OCI-M2 (cell line): ENCODE data around the gene DBNDD1.
"Not testable (repeated sequence)": the region's sequence is repeated elsewhere in the genome, so short reads cannot be mapped to it uniquely, and the experiment has no call there.

Experiments
- DNase-seq: peaks from one replicate; lab custom pipeline; 2025; ENCODE audit not compliant: unreplicated experiment; lab: John Stamatoyannopoulos, UW

The DBNDD1 gene

DNA sequence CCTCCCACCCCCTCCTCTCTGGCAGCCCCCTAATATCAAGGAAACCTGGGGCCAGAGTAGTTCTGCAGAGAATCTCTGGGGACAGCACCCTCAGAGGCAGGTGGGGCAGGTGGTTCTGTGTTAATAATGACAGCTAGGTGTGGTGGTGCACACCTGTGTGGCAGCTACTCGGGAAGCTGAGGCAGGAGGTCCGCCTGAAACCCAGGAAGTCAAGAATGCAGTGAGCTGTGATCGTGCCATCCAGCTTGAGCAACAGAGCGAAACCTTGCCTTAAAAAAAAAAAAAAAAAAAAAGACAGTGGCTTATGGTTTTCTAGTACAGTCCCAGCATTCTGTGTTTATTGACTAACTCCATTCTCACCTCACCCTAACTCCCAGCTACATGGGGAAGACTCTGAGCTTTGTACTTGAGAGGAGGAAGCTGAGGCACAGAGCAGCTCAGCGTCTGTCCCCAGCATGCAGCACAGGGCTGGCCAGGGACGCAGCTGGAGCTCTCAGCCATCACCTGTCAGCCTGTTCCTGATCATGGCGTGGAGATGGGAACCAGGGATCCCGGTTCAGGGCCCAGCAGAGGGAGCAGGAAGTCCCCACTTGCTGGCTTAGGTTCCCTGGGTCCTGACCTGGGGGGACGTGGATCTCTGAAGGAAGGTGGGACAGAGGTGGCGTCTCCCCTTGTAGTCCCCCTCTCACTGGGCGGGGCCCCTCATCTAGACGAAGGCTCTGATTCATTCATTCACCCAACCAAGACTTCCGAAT lies 6.1 kb downstream of the DBNDD1 start:
- no peak for DNase-seq

DNA sequence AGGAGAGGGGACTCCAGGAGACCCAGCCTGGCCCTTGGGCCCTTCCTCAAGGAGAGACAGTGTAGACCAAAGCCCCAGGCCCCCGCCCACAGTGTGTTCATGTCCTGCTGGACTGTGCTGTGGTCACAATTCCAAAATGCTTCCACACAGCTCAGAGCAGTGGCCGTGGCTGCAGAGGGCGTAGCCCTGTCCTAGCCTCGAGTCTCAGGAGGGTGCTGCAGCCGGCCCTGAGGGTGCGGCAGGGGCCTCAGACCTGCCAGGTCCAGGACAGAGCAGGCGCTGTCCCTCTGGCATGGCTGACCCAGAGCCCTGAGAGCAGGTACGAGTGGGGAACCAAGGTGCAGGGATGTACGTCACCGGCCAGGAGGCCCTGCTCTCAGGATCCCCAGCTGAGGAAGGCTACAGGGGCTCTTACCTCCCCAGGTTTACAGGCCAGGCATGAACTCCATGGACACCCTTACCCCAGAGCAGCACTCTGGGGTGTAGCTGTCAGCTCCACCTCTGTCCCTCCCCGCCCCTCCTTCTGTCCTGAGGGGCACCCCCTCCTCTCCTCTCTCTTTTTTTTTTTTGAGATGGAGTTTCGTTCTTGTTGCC lies 7.3 kb downstream of the DBNDD1 start:
- DNase-seq = no peak

DNA sequence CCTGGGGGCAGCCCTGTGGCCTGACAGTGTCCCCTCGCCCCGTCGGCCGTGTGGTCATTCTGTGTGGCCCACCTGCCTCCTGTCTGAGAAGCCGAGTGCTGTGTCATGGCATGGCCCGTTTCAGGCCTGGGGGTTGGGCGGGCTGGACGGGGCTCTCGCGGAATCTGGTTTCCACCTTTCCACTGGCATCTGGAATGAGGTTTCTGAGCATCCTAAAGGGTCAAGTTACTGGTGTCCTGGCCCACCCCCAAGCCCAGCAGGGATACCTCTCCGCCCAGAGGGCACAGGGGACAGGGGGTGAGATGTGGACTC lies 7.8 kb downstream of the DBNDD1 start:
- DNase-seq = no peak

DNA sequence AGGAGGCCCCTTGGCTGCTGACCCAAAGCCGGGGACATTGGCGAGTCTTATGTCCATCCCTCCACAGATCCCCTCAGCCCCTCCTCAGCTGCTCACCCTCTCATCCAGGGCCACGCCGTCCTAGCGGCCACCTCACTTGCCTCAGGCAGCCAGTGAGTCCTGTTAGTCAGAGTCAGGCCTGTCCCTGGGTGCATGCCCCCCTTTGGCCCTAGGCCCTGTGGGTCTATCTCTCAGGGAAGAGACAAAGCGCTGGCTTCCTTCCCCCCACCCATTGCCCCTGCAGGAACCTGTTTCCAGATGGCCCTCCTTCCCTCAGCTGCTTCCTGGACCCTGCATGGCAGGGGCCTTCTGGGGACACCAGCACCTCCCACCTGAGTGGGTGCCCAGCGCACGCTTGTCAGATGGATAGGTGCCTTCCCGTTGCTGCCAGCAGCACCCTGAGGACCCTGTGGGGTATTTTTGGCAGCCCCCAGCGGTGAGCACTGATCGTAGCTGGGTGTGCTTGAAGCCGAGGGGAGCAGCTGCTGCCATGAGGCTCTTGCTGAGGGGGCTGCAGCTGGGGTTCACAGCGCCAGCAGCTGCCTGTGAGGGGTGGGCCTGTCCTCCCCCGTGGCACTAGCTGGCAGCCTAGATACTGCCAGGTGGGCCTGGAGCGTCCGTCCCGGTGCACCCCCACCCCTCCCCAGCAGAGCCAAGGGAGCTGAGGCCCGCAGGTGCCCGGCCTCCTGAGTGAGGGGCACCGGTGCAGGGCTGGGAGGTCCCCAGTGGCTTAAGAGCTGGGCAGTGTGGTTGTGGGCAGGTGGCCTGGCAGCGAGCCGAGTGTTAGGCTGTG lies 8.4 kb downstream of the DBNDD1 start:
- DNase-seq = no peak

DNA sequence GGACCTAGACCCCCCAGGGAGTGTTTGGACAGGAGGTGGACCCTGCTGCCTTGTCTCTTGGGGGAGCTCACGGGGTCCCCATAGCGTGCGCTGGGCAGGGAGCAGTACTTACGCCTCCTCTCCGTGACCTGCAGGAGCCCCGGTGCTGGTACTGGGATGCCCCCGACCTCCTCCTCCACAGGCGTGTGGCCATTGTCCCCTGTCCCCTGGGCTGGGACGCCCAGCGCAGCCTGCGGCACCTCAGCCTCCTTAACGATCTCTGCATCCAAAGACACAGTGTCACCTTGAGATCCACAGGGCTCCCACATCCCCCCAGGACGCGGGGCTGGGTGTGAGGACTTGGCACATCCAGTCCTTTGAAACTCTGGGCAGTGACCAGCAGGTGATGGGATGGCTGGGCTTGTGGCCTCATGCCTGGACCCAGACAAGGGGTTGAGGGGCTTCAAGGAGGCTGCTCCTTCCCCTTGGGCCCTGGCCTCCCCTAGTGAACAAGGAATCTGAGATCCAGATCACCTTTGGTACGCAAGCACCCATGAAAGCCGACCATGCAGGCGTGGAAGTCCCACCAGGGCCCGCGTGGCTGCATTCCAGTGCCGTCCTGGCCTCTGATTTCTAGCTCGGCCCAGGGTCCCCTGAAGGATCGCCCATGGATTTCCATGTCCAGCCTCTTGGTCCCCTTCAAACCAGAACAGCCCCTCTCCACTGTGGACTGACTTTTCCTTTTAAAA lies 9.9 kb downstream of the DBNDD1 start:
- no peak for DNase-seq

DNA sequence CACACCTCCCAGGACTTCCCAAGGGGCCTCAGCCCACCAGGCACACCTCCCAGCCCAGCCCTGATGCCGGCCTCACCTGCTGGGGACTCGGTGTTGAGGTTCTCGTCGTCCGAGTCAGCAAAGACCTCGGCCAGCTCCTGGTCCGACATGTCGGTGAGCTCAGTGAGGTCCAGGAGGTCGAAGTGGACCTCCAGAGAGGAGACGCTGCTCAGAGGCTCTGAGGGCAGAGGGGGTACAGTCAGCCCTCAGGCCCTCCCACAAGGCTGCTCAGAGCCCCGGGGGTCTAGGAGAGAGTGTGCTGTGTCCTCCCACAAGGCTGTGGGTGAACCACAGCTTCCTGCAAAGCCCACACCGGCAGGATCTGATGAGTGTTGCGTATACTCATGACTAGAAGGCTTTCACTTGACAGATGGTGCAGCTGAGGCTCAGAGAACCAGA lies 10.5 kb downstream of the DBNDD1 start:
- DNase-seq = no peak

DNA sequence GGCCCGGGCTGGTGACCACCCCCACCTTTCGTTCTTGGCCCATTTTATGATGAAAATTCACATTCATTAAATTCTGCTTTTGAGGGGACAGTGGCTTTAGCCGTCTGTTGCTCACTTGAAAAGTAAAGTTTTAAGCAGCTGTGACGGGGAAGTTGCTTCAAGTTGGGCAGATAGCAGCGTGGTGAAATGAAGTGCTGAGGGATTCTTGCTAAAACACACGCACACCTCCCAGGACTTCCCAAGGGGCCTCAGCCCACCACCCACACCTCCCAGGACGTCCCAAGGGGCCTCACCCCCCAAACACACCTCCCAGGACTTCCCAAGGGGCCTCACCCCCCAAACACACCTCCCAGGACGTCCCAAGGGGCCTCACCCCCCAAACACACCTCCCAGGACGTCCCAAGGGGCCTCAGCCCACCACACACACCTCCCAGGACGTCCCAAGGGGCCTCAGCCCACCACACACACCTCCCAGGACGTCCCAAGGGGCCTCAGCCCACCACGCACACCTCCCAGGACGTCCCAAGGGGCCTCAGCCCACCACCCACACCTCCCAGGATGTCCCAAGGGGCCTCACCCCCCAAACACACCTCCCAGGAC lies 11.5 kb downstream of the DBNDD1 start:
- not testable (repeated sequence) for DNase-seq

DNA sequence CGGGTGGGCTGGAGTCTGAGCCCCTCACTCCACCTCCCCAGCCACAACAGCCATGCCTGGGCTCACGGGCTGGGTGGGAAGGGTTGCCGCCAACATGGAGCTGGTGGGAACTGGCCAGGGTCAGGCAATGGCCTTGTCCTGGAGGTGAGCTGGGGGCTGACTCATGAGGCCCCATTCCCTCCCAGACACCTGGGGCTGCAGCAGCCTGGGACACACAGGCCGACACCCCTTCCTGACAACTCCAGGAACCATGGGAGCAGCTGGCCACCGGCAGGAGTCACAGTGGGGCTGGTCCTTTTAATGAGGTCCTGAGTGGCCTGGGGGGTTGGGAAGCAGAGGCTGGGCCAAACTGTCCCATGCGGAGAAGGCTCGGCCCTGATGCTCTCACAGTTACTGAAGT lies 12.2 kb downstream of the DBNDD1 start:
- no peak for DNase-seq

DNA sequence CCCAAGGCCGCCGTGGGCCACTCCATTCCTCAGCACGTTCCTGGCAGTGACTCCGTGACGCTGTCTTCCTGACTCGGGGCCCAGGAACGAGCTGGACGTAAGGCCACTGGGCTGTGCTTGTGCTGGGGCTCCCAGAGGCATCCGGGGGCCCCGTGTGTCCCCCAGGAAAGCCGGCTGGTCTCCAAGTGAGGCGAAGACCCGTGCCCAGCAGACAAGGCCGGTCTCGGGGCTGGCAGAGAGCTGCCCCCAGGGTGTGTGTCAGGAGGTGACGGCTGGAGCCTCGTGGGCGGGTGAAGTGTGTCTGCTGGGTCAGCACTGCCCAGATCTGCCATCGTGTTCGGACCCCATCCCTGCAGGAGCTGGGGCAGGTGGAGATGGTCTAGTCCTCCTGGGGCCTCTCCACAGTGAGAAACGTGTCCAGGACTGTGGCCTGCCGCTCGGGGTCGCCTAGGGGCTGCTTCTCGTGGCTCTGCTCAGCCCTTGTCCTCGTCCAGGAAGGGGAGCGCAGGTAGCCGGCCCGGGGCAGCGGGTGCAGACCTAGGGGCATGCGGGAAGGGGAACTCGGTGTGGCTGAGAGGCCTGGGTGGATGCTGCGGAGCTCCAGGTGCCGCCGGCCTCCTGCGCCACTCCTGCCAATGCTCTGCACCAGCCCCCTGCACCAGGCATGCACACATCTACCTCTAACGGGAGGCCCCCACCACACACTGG lies 13.1 kb downstream of the DBNDD1 start:
- no peak for DNase-seq

DNA sequence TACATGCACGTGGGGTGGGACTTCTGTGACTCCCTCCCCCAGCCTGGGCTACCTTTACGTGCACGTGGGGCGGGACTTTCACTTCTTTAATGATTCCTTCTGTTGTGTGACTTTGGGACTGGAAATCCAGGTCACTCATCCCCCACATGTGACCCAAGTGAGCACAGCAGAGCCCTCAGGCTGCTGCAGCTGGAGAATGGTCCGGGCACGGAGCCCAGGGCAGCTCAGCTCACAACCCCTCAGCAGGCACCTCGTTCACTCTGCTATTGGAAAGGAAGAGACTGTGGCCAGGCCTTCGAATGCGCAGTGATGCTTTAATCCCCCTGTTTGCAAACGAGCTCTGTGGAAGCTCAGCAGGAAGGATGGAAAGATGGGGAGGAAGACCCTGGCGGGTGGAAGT lies 14.7 kb downstream of the DBNDD1 start:
- no peak for DNase-seq

DNA sequence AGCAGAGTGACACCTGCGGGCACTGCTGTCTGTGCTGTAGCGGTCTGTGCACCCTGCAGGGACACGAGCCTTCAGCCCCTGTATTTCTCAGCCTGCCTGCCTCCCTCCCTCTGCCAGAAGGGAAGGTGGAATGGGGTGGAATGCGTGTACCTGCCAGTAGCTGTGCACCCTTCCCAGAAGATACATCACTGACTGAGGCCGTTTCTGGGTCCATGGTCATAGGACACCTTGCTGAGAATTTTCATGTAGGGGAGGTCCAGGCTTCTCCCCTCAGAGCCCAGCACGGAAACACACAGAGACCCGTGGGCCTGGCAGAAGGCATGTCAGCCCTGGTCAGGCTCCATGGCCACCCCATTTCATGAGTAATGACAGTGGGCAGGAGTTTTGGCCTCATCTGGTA lies 16.5 kb downstream of the DBNDD1 start:
- no peak for DNase-seq

DNA sequence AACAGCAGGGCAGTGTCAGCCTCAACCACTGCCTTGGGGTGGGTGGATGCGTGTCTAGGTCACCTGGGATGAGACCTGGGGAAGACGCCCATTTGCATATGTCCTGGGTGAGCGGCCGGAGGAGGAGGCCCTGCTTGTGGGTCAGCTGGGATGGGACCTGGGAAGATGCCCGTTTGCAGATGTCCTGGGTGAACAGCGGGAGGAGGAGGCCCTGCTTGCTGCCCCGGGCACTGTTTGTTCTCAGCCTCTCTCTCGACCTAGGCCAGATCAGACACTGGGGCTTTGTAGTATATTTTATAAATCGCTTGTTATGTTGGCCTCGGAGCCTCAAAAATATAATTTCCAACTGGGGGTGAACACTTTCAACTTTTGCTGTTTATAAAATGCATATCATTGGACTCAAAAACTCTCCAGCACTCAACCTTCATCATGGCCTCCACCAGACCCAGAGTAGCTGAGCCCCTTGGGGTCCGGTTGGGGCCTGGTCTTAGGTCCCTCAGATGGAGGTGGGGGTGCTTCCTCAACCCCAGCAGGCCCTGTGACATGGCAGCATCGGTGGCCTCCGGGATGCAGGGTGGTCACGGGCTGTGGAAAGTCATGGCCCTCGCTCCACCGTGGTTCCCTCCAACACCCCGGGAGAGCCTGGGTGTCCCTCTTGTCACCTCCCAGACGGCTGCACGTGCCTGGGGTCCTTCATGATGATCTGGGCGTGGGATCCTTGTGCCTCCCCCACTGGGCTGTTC lies 17.3 kb downstream of the DBNDD1 start:
- DNase-seq = no peak

DNA sequence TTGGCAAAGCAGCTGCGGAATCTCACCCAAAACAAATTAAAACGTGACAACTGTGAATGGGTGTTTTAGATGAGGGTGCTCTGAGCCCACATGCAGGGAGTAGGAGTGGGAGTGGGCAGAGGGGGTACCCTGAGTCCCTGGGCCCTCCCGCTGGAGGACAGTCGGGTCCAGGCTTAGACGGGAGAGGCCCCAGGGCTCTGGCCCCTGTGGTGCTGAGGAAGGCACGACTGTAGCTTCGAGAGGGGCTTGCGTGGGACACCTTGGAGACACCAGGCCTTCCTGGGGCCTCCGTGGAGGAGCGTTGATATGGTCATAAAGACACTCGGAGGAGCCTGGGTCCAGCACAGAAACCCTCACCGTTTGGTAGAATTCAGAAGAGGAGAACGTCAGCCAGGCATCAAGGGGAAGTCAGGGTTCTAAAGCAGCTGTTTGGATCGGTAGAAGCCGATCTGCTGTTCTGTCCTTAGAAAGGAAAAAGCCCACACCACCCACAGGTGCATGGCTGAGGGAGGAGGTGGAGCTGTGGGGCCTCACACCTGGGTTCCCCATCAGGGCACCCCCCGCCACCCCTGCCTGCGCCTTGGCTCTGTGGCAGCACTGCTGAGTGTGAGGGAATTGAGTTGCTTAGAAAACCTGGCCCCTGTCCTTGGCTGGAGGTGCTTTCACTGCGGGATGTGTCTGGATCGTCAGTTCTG lies 18.4 kb downstream of the DBNDD1 start:
- DNase-seq = no peak

DNA sequence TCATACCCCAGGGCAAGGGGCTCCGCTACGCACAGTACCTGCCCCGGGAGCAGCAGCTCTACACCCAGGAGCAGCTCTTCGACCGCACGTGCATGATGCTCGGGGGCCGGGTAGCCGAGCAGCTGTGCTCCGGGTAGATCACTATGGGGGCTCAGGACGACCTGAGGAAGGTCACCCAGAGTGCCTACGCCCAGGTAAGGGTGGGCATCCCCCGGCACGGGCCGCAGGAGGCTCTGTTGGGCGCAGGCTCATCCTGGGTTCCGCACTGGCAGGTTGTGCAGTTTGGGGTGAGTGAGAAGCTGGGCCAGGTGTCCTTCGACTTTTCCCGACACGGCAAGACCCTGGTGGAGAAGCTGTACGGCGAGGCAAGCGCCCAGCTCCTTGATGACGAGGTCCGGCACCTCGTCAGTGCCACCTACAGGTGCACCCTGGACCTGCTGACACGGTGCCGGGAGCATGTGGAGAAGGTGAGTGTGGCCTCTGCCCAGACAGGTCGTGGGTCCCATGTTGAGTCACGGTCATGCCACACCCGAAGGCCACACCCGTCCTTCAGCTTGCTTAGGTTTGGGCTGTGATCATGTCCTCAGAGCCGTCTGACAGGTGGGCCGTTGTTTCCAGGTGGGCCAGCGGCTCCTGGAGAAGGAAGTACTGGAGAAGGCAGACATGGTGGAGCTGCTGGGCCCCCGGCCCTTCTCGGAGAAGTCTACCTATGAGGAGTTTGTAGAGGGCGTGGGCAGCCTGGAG lies 19.3 kb downstream of the DBNDD1 start:
- no peak for DNase-seq

DNA sequence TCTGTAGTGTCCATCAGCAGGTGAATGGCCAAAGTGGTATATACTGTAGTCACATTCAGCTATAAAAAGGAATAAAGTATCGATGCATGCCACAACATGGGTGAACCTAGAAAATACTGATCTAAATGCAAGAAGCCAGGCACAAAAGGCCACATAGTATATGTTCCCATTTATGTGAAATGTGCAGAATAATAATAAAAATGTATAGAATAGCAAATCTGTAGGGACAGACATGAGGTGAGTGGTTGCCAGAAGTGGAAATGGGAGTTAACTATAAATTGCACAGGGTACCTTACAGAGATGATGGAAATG lies 23.1 kb downstream of the DBNDD1 start:
- DNase-seq = no peak

DNA sequence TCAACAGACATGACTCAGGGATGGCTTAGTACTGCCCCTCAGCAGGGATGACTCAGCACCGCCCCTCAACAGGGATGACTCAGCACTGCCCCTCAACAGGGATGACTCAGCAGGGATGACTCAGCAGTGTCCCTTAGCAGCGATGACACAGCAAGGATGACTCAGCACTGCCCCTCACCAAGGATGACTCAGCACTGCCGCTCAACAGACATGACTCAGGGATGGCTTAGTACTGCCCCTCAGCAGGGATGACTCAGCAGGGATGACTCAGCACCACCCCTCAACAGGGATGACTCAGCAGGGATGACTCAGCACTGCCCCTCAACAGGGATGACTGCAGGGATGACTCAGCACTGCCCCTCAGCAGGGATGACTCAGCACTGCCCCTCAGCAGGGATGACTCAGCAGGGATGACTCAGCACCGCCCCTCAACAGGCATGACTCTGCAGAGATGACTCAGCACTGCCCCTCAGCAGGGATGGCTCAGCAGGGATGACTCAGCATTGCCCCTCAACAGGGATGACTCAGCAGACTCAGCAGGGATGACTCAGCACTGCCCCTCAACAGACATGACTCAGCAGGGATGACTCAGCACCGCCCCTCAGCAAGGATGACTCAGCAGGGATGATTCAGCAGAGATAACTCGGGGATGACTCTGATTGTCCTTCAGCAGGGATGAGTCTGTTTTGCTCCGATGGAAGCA lies 23.6 kb downstream of the DBNDD1 start:
- not testable (repeated sequence) for DNase-seq

DNA sequence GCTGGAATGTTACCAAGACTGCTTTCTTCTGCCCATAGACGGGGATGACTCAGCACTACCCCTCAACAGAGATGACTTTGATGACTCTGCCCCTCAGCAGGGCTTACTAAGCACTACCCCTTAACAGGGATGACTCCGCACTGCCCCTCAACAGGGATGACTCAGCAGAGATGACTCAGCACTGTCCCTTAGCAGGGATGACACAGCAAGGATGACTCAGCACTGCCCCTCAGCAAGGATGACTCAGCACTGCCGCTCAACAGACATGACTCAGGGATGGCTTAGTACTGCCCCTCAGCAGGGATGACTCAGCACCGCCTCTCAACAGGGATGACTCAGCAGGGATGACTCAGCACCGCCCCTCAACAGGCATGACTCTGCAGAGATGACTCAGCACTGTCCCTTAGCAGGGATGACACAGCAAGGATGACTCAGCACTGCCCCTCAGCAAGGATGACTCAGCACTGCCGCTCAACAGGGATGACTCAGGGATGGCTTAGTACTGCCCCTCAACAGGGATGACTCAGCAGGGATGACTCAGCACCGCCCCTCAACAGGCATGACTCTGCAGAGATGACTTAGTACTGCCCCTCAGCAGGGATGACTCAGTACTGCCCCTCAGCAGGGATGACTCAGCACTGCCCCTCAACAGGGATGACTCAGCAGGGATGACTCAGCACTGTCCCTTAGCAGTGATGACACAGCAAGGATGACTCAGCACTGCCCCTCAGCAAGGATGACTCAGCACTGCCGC lies 24.4 kb downstream of the DBNDD1 start:
- not testable (repeated sequence) for DNase-seq

DNA sequence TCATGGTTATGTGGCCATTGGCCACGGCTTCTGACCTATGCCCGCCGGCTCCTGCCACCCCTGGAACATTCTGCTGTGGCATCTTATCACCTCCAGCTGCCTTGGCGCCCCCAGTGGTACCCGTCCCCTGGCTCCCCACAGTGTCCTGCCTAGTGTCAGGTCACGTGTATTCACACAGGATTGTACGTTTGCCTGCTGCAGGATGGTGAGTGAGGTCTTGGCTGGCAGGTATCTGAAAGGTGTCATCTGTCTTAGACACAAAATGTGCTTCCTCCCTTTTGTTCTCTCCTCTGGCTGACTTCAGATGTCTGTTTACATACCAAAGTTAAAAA lies 24.9 kb downstream of the DBNDD1 start:
- DNase-seq = no peak
